ENCODE data around the gene ABCA6.

Gene ABCA6

DNA sequence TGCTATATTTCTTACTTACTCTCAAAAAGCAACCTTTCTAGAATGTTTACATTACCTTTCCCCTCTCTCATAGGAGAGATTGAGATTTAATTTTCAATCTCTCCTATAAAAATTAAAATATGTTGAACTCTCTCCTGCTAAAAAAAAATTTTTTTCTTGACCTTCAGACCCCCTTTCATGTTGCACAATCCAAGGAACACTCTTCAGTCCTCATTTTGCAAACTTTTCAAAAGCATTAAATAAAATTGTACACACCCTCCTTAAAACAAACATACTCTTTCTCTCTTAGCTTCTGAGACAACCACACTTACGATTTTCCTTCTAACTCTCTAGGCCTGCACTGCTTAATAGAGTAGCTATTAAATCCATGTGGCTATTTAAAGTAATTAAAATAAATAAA, 8.6 kb upstream of the ABCA6 start:
- Histone ChIP-seq H3K4me3 (ENCODE audit: low read depth, low read length) (no peak overlapping the region), H3K9me3 (ENCODE audit: severe bottlenecking) (no peaks in the 10 kb centered on the region), H3K27me3 (ENCODE audit: insufficient read depth, low read depth, severe bottlenecking) (no peaks in the 10 kb centered on the region), H3K36me3 (no peaks in the 10 kb centered on the region), H3K27ac (no peak overlapping the region)
- no peak for TF ChIP-seq CTCF (IDR thresholded peaks at IDR 0.05; ENCODE audit: low read depth, low read length)
- no peak for DNase-seq

GRCh38 chr17:69147460-69147859, 5.8 kb upstream of the ABCA6 start:
- Histone ChIP-seq H3K27me3 (ENCODE audit: insufficient read depth, low read depth, severe bottlenecking) (no peaks in the 10 kb centered on the region), H3K27ac (no peak overlapping the region), H3K36me3 (no peaks in the 10 kb centered on the region), H3K9me3 (ENCODE audit: severe bottlenecking) (no peaks in the 10 kb centered on the region), H3K4me3 (ENCODE audit: low read depth, low read length) (no peak overlapping the region)
- TF ChIP-seq CTCF (IDR thresholded peaks at IDR 0.05; ENCODE audit: low read depth, low read length): no peak
- no peak for DNase-seq

- Histone ChIP-seq H3K27me3 (ENCODE audit: insufficient read depth, low read depth, severe bottlenecking) (no peaks in the 10 kb centered on the region), H3K36me3 (no peaks in the 10 kb centered on the region), H3K27ac (no peak overlapping the region), H3K4me3 (ENCODE audit: low read depth, low read length) (no peak overlapping the region), H3K9me3 (ENCODE audit: severe bottlenecking) (no peaks in the 10 kb centered on the region)
- DNase-seq: no peak
- TF ChIP-seq CTCF (IDR thresholded peaks at IDR 0.05; ENCODE audit: low read depth, low read length): no peak
Observed at GRCh38 chr17:69144331-69145255, 2.9 kb upstream of the ABCA6 start.

GRCh38 chr17:69143683-69144231, 2.1 kb upstream of the ABCA6 start:
- Histone ChIP-seq H3K9me3 (ENCODE audit: severe bottlenecking) (no peaks in the 10 kb centered on the region), H3K4me3 (ENCODE audit: low read depth, low read length) (no peak overlapping the region), H3K27me3 (ENCODE audit: insufficient read depth, low read depth, severe bottlenecking) (no peaks in the 10 kb centered on the region)

GRCh38 chr17:69143151-69143550, 1.5 kb upstream of the ABCA6 start:
- Histone ChIP-seq H3K27ac (no peak overlapping the region), H3K27me3 (ENCODE audit: insufficient read depth, low read depth, severe bottlenecking) (no peaks in the 10 kb centered on the region), H3K9me3 (ENCODE audit: severe bottlenecking) (no peaks in the 10 kb centered on the region), H3K36me3 (no peaks in the 10 kb centered on the region), H3K4me3 (ENCODE audit: low read depth, low read length) (no peak overlapping the region)
- DNase-seq: no peak
- no peak for TF ChIP-seq CTCF (IDR thresholded peaks at IDR 0.05; ENCODE audit: low read depth, low read length)

More at GRCh38 chr17:69143683-69144231, 2.1 kb upstream of the ABCA6 start:
- TF ChIP-seq CTCF (IDR thresholded peaks at IDR 0.05; ENCODE audit: low read depth, low read length): no peak
- H3K27ac ChIP-seq: no peak overlapping the region
- H3K36me3 ChIP-seq: no peaks in the 10 kb centered on the region
- DNase-seq: no peak
